HG02623 (cell line): Measurements from ENCODE around the gene PIP4K2A.

Experiments
- ATAC-seq: cut with Tn5 transposase; IDR thresholded peaks from one replicate; pipeline ENCODE4 v1.9.1; 2021; ENCODE audit warnings: moderate library complexity; ENCODE audit not compliant: unreplicated experiment

The PIP4K2A gene

DNA sequence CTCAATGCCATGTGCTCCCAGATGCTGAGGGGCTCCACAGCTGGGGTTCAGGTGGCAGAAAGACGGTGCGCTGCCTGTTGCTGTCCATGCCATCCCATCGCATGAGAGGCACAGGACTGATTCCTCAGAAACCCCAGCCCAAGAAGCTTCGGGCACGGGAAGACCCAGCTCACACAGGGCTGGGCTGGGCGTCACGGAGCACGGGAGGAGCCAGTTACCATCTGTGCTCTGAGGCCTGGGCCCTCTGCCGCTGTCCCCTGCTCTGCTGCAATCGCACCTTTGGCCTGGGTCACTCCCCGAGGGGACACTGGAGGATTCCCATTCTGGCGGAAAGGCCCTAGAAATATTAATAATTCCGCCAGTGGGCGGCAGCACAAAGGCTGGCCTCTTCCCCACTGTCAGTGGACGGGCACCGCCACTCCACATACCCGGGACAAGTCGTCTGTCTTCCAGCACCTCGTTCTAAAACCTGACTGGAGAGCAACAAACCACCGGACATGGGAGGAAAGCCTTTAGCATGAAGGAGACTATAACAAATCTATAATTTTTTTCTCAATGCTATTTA lies 92.1 kb downstream of the PIP4K2A start:
- ATAC-seq = no peak

DNA sequence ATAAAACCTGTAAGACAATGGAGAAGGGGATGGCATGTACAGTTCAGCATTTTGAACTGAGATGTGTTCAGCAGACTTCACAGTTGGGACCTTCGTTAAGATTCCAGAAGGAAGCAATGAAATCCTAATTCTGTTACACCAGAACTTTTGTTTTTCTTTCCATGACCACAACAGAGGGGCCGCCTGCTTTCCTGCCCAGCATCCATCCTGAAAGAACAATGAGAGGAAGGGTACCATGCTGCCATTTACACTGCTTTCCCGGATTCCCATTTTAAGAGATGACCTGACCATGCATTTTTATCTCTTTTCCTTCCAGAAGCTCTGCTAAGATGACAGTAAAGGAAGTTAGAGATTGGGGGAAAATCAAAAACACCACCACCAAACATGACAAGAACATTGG lies 92.7 kb downstream of the PIP4K2A start:
- no peak for ATAC-seq

DNA sequence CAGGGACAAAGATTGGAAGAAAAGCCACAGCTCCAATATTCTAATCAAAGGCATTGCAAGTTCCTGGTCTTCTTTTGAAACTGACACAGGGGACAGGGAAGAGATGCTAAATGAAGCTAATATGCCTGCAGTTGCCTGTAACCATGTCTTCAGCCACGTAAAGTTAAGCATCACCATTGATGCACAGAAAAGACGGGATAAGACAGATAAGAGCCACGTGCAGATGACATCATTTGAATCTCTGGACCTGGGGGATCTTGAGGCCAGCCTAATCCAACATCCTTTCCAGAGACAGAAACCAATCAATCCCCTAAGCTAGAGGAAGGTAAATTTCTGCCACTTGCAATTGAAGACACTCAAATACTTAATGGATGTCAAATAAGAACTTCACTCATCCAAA lies 93.4 kb downstream of the PIP4K2A start:
- ATAC-seq = no peak

- ATAC-seq = no peak
These were observed 94.1 kb downstream of the PIP4K2A start for GRCh38 chr10:22620140-22620857.

- ATAC-seq = no peak
These were observed 95.3 kb downstream of the PIP4K2A start for GRCh38 chr10:22619101-22619500.

DNA sequence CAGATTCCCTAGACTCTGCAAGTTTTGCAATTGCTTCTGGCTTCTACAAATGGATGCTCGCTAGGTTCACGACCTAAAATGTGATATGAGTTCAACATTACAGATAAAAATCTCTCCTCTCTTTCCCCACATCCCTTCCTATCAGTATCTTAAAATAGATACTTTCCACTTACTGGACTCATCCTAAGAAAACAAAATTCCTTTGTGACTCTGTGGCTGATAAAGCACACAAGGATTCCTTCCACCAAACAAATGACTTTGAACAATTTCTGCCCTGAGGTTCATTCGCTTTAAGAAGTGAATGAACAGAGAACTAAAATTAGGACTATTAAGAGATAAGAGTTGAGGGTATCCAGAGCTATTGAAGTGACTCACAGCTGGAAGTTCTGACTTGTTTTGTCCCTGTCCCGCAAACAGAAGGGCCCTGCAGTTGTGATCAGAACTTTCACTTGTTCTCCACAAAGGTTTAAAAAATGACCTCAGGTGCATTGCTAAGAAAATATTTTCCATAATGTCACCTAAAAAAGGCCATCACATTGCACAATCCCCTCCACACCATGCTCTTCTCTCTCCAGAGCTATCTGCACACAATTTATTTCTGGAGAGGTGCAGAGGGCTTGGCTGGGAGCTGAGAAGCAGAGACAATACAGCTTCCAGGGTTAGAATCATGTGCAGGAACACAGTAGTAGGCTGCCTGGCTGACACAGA lies 96.1 kb downstream of the PIP4K2A start:
- ATAC-seq = no peak

- no peak for ATAC-seq
These were observed 96.9 kb downstream of the PIP4K2A start for GRCh38 chr10:22617516-22617915.

DNA sequence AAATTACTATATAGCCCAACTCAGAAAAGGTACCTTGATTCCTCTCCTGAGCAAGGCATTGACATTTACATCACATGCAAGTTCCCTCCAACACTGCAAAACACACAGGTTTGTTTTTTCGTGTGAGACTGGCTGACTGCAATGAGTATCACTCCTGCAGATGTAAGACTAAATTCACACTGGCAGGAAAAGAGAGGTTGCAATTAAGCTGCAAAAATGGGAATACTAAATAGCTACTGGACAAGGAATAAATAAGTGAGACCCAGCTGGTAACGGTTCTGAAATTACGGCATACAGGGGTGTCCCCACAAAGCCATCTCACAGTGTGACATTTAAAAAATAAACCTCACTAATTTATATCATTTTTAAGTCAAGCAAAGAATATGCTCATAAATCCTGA lies 97.3 kb downstream of the PIP4K2A start:
- no peak for ATAC-seq

DNA sequence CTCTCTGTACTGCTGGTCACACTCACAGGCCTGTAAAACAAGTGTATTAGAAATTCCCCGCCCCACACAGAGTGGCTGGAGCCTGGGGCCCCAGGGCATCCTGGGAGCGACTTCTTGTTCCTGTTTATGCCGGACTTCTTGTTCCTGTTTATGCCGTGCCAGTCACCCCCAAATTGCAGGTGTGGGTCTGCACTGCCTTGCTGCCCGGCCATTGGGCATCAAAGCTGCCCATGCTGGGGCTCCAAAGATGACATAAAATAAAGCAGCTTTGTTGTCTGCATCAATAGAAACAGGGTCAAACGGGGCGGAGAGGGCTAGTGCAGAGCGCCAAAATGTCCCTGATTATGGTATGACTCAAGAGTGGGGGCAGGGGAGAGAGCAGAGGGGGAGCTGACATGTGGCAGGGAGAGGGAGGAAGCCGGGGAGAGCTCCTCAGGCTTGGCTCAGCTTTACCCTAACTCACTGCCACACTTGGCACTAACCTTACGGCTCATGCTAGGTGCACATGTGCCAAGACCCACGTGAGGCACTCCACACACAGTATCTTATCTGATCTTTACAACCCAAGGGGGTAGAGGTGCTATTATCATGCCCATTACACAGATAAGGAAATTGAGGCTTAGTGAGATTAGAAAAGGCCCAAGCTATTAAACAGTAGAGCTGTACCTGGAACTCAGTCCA lies 98.4 kb downstream of the PIP4K2A start:
- ATAC-seq = peak; percentile 67

- ATAC-seq = no peak
These were observed 99.3 kb downstream of the PIP4K2A start for GRCh38 chr10:22615101-22615500.

- ATAC-seq = no peak
These were observed 101.4 kb downstream of the PIP4K2A start for GRCh38 chr10:22613011-22613410.

DNA sequence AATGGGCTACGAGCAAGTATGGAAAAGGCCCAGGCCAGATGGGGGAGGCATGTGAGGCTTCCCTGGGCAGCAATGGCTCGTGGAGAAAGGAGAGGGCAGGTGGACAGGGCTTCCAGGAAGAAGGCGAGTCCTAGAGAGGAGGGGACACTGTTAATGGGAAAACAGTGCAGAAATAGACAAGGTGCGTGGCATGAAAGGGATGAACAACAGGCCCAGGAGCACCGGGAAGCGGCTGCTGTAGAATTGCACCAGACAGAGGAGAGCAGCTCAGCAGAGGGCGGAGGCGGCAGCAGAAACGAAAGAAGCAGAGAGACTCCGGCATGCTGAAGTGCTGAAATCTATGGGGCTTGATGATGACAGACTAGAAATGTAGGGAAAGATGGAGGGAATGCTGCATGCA lies 102.1 kb downstream of the PIP4K2A start:
- ATAC-seq = no peak

- ATAC-seq = peak; percentile 39
These were observed 102.8 kb downstream of the PIP4K2A start for GRCh38 chr10:22611425-22612115.

DNA sequence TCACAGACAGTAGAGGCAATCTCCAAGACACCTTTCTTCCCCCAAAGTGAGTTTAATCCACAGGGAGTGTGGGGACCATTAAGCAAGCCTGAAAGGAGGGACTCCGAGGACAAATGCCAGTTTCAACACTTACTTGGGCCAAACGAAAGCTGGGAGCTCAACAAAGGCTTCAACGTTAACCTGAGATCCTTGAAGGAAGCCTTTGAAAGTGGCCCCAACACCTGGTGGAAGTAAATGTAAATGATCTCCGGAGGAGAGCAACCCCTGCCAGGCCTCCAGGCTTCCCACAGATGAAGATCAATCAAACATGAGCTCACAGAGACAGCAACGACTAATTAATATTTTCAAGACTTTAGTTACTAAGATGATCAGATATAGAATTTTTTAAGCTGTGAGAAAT lies 103.8 kb downstream of the PIP4K2A start:
- no peak for ATAC-seq

GRCh38 chr10:22609719-22610465 lies 104.5 kb downstream of the PIP4K2A start:
- ATAC-seq = no peak

- no peak for ATAC-seq
These were observed 105.1 kb downstream of the PIP4K2A start for GRCh38 chr10:22609251-22609650.

GRCh38 chr10:22607261-22607660 lies 107.1 kb downstream of the PIP4K2A start:
- no peak for ATAC-seq

- ATAC-seq = peak; percentile 95
These were observed 108.2 kb downstream of the PIP4K2A start for GRCh38 chr10:22606164-22606614.

DNA sequence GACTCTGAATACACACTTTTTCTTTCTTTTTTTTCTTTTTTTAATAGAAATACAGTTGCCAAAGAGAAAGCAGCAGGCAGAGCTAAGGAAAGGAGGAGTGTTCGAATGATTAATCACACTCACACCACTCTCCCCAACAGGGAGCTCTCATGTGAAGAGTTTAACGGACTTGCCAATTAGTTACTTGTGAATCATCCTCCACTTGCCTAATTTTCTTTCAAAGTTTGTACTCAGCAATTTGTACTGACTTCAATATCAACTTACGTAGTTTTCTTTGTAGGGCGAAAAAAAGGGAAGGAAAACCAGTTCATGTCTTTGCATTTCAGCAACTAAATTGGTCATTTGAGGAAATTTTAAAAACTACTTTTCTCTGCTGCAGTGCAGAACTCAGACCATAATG lies 109.2 kb downstream of the PIP4K2A start:
- no peak for ATAC-seq
